Activated T-helper 17 cell treated with anti-CD3 and anti-CD28 coated beads, Interleukin-2, amount 50 U/mL, for 72 hours (primary cell): Measurements from ENCODE around the gene PPP4C. TPM values are rescaled to one million over a fixed set of nuclear protein-coding genes. Genes with fewer than 3 reads are reported as not detected.

ENCODE experiments used
- ATAC-seq: fragments of 150-1000 bp; cut with Tn5 transposase; replicated peaks from 2 replicates; pipeline ENCODE4 v1.10.0; 2021; ENCODE audit warnings: mild to moderate bottlenecking, moderate library complexity
- H3K27ac Mint-ChIP-seq: one replicate; pipeline ENCODE4 v1.8.0; 2022; ENCODE audit warnings: mixed read lengths
- H3K27me3 Mint-ChIP-seq: one replicate; pipeline ENCODE4 v1.8.0; 2022; ENCODE audit warnings: mixed read lengths
- H3K36me3 Mint-ChIP-seq: one replicate; pipeline ENCODE4 v1.8.0; 2022; ENCODE audit warnings: low read depth, mild to moderate bottlenecking, mixed read lengths
- H3K4me1 Mint-ChIP-seq: one replicate; pipeline ENCODE4 v1.8.0; 2022; ENCODE audit warnings: mixed read lengths
- H3K4me3 Mint-ChIP-seq: one replicate; pipeline ENCODE4 v1.8.0; 2022; ENCODE audit warnings: mild to moderate bottlenecking, mixed read lengths
- H3K9me3 Mint-ChIP-seq: one replicate; pipeline ENCODE4 v1.8.0; 2022; ENCODE audit warnings: mixed read lengths
- total RNA-seq, 2 donors: library from RNA; stranded (reverse); gene quantifications; one replicate each; pipeline ENCODE4 v1.2.3, GENCODE V29; 2022

PPP4C gene
- total RNA-seq, 2 donors from 2014 or later: 111 to 147 TPM

- Mint-ChIP-seq H3K9me3 (peaks cover under 1% of the 10 kb centered on the region), H3K36me3 (peaks cover 37% of the 10 kb centered on the region), H3K27ac (peak overlapping the region; percentile 87), H3K27me3 (no peaks in the 10 kb centered on the region), H3K4me3 (peak overlapping the region; percentile 95), H3K4me1 (peaks cover 20% of the 10 kb centered on the region)
- peak; percentile 74 for ATAC-seq
Measured at GRCh38 chr16:30092373-30093010, 16.7 kb downstream of the PPP4C start.

- Mint-ChIP-seq H3K4me3 (peak overlapping the region; percentile 95), H3K27me3 (no peaks in the 10 kb centered on the region), H3K9me3 (peaks cover 5% of the 10 kb centered on the region), H3K4me1 (peaks cover 24% of the 10 kb centered on the region), H3K27ac (peak overlapping the region; percentile 81), H3K36me3 (peaks cover 37% of the 10 kb centered on the region)
- no peak for ATAC-seq
Measured at GRCh38 chr16:30094541-30095165, 18.9 kb downstream of the PPP4C start.

GRCh38 chr16:30095166-30096078 is 19.6 kb downstream of the PPP4C start:
- peaks cover 5% of the 10 kb centered on the region for H3K9me3 Mint-ChIP-seq

GRCh38 chr16:30096105-30096861 is 20.5 kb downstream of the PPP4C start, which contains the start of gene YPEL3:
TSS of gene YPEL3 (minus strand) at chr16:30096213. CDS start at chr16:30095482, 731 bp downstream.
- H3K27me3 Mint-ChIP-seq: no peaks in the 10 kb centered on the region
- H3K36me3 Mint-ChIP-seq: peaks cover 37% of the 10 kb centered on the region
- H3K4me3 Mint-ChIP-seq: peak within 1 kb of the TSS; percentile 95
- peaks cover 24% of the 10 kb centered on the region for H3K4me1 Mint-ChIP-seq
- ATAC-seq: peak; percentile 59
- peak within 1 kb of the TSS; percentile 81 for H3K27ac Mint-ChIP-seq
- peaks cover 5% of the 10 kb centered on the region for H3K9me3 Mint-ChIP-seq

More at GRCh38 chr16:30095166-30096078, 19.6 kb downstream of the PPP4C start:
- H3K4me3 Mint-ChIP-seq: peak overlapping the region; percentile 95
- H3K36me3 Mint-ChIP-seq: peaks cover 37% of the 10 kb centered on the region
- no peaks in the 10 kb centered on the region for H3K27me3 Mint-ChIP-seq
- ATAC-seq: no peak
- H3K27ac Mint-ChIP-seq: peak overlapping the region; percentile 81
- H3K4me1 Mint-ChIP-seq: peaks cover 24% of the 10 kb centered on the region

GRCh38 chr16:30096862-30097563 is 21.2 kb downstream of the PPP4C start:
- Mint-ChIP-seq H3K36me3 (peaks cover 37% of the 10 kb centered on the region), H3K9me3 (peaks cover 5% of the 10 kb centered on the region), H3K27me3 (no peaks in the 10 kb centered on the region)

GRCh38 chr16:30104090-30104489 is 28.3 kb downstream of the PPP4C start:
- H3K4me1 Mint-ChIP-seq: no peaks in the 10 kb centered on the region
- H3K27ac Mint-ChIP-seq: no peak overlapping the region
- ATAC-seq: no peak
- H3K27me3 Mint-ChIP-seq: no peaks in the 10 kb centered on the region
- peaks cover 29% of the 10 kb centered on the region for H3K36me3 Mint-ChIP-seq
- no peaks in the 10 kb centered on the region for H3K9me3 Mint-ChIP-seq
- H3K4me3 Mint-ChIP-seq: no peak overlapping the region

More at GRCh38 chr16:30096862-30097563, 21.2 kb downstream of the PPP4C start:
- H3K27ac Mint-ChIP-seq: peak overlapping the region; percentile 79
- H3K4me3 Mint-ChIP-seq: peak overlapping the region; percentile 80
- peaks cover 24% of the 10 kb centered on the region for H3K4me1 Mint-ChIP-seq
- no peak for ATAC-seq

- Mint-ChIP-seq H3K27ac (no peak overlapping the region), H3K4me1 (no peaks in the 10 kb centered on the region), H3K4me3 (no peak overlapping the region), H3K9me3 (no peaks in the 10 kb centered on the region), H3K36me3 (peaks cover 29% of the 10 kb centered on the region), H3K27me3 (no peaks in the 10 kb centered on the region)
- ATAC-seq: no peak
Measured at GRCh38 chr16:30104492-30104891, 28.7 kb downstream of the PPP4C start.

- Mint-ChIP-seq H3K36me3 (peaks cover 42% of the 10 kb centered on the region), H3K9me3 (no peaks in the 10 kb centered on the region), H3K27me3 (no peaks in the 10 kb centered on the region), H3K4me1 (peaks cover 4% of the 10 kb centered on the region), H3K27ac (no peak overlapping the region), H3K4me3 (no peak overlapping the region)
- no peak for ATAC-seq
Measured at GRCh38 chr16:30108059-30108850, 32.5 kb downstream of the PPP4C start.

GRCh38 chr16:30110661-30111060 is 34.9 kb downstream of the PPP4C start:
- Mint-ChIP-seq H3K4me1 (peaks cover 5% of the 10 kb centered on the region), H3K4me3 (no peak overlapping the region), H3K9me3 (no peaks in the 10 kb centered on the region), H3K36me3 (peaks cover 46% of the 10 kb centered on the region), H3K27ac (no peak overlapping the region), H3K27me3 (no peaks in the 10 kb centered on the region)
- no peak for ATAC-seq

- H3K9me3 Mint-ChIP-seq: no peaks in the 10 kb centered on the region
- H3K4me3 Mint-ChIP-seq: no peak overlapping the region
- peak overlapping the region; percentile 63 for H3K27ac Mint-ChIP-seq
- H3K27me3 Mint-ChIP-seq: no peaks in the 10 kb centered on the region
- ATAC-seq: peak; percentile 80
- H3K36me3 Mint-ChIP-seq: peaks cover 47% of the 10 kb centered on the region
- H3K4me1 Mint-ChIP-seq: peaks cover 5% of the 10 kb centered on the region
Measured at GRCh38 chr16:30112197-30113030, 36.6 kb downstream of the PPP4C start.

- no peaks in the 10 kb centered on the region for H3K27me3 Mint-ChIP-seq
- H3K27ac Mint-ChIP-seq: peak within 1 kb of the TSS; percentile 80
- H3K9me3 Mint-ChIP-seq: no peaks in the 10 kb centered on the region
- ATAC-seq: peak; percentile 13
- H3K4me1 Mint-ChIP-seq: peaks cover 5% of the 10 kb centered on the region
- peaks cover 47% of the 10 kb centered on the region for H3K36me3 Mint-ChIP-seq
- H3K4me3 Mint-ChIP-seq: no peak within 1 kb of the TSS
Measured at GRCh38 chr16:30113031-30113710, 37.4 kb downstream of the PPP4C start, which contains the start of gene GDPD3. TSS of gene GDPD3 (minus strand) at chr16:30113537. CDS start at chr16:30113478, 59 bp downstream.
